ENCODE measurements around the gene ODAPH.

GRCh38 chr4:75612306-75612705 is 56.4 kb downstream of the ODAPH start:
- TF ChIP-seq CTCF (conservative IDR thresholded peaks at IDR 0.05 in 1 of 2, IDR thresholded peaks at IDR 0.05 in 1 of 2; ENCODE audit: low read depth in 1 of 2, low read length in 2 of 2) (no peak), EZH2 (IDR thresholded peaks at IDR 0.05; ENCODE audit: low read length, missing control alignments) (no peak)
